GM19099 (cell line): ENCODE data around the gene ZDHHC3.

Experiments used
- POLR2A ChIP-seq: IDR thresholded peaks from 3 replicates; pipeline ENCODE4 v1.6.1; 2011; ENCODE audit warnings: low read depth; ENCODE audit not compliant: insufficient read length; ENCODE audit errors: extremely low read depth

Gene ZDHHC3

DNA sequence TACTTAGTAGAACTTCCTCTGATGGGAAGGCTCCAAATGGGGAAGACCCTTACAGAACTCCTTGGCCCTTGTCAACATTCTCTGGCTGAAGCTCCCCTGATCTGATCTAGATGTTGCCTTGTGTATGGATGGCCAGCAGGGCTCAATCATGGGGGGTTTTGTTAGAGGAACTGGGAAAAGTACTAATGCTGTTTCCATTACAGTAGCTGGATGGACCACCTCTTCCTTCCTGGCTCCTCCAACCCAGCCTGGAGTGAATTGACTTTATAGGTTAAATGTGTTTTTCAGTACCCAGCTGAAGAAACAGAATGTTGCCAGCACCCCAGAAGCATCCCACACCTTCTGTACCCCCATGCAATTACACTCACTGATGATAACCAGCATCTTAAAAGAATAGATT is 27.4 kb upstream of the ZDHHC3 start:
- no peak for TF ChIP-seq POLR2A

DNA sequence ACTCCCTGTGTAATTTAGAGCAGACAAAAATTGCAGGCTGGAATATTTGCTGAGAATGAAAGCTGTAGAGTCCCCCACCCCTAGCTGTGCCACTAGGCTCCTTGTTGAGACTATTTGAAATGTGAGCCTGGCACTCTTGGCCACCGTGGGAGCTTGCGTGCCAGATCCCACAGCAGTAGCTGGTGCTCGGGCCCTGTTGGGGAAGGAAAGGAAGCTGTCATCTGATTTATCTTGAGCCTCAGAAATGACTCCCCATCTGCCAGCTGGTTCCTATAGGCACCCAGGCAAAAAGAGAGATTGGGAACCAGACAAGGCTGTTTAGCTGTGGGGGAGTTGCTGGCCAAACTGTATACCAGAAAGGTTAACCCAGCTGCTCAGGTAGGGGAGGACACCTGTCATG is 26.7 kb upstream of the ZDHHC3 start:
- TF ChIP-seq POLR2A = no peak

DNA sequence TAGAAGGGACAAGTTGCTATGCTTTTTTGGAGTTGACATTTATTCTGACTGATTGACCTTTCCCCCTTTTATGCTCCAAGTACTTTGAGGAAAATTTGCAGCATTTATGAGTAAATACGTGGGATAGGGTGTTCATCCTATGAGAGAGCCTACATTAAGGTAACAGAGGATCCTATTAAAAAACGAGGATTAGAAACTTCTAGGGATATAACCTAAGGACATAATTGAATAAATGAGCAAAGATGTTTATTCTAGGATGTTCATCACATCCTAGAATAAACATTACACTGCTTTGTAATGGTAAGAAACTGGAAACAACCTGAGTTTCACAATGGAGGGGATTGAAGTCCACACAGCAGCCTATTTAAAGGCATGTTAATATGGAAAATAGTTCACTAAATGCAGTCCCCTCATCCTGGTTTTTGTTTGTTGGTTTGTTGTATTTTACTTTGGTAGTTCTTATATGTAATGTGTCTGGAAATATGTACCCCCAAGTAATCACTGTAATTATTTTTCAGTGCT is 26.2 kb upstream of the ZDHHC3 start:
- TF ChIP-seq POLR2A = no peak

DNA sequence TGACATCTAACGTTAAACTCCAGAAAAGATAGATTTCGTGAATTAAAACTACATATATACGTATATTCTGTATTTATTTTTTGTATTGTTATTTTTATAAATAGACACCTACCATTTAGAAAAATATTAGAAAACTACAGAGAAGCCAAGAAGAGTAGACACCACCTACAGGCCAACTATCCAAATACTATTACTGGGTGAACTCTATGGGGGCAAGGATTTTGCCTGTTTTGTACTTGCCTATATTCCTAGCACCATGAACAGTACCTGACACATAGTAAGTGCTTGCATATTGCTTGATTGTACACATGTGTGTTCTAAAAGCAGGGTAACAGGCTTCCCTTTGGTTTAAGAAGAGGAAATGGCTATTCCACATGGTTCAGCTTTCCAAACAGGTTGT is 25.8 kb upstream of the ZDHHC3 start:
- TF ChIP-seq POLR2A = no peak

DNA sequence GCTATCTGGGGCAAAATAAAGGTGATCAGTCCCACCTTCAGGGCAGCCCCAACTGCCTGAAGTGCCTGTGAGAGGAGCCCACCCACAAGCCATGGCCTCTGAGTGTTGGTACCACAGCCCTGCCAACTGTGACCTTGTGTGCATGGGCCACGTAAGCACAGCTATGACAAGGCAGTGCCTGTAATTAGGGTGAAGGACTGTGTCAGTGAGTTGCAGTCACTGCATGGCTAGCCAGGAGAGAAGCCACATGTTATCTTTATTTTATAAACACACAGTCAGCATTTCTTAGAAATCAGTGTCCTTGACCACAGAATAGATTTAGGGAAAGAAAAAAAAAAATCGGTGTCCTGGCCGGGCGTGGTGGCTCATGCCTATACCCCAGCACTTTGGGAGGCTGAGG is 24.8 kb upstream of the ZDHHC3 start:
- TF ChIP-seq POLR2A = no peak

DNA sequence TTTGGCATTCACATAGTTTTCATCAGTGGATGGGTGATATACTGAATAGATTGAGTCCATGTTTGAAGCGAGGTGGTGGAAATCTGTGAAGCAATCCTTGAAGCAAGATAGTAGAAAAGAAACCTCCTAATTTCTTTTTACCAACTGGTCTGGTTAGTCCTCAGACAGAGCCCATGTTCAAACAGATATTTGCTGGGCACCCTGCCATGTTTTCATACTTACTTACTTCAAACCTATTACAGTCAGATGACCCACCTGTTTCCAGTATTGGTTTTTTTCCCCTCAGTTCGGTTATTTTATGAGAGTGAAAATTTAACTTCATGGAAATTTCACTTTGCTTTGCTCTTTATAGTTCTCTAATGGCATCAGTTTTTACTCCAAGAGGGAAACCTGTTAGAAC is 23.8 kb upstream of the ZDHHC3 start:
- no peak for TF ChIP-seq POLR2A

DNA sequence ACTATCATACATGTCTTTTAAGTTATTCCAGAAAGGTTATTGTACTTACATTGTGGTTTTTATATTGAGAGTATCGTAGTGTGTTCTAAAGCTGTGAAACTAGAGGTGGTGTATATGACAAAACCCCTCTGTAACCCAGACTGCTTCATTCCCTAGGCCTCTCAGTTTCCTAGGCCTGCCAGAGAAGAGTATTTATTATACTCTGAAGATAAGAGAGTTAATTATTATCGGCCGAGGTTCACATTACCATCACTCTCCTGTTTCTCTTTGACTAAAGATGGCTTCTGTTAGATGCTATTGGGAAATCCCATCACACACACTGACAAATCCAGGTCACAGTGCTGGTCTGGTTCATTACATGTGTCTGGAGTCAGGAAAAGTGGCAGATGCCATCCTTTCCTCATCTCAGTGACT is 20.6 kb upstream of the ZDHHC3 start:
- no peak for TF ChIP-seq POLR2A

DNA sequence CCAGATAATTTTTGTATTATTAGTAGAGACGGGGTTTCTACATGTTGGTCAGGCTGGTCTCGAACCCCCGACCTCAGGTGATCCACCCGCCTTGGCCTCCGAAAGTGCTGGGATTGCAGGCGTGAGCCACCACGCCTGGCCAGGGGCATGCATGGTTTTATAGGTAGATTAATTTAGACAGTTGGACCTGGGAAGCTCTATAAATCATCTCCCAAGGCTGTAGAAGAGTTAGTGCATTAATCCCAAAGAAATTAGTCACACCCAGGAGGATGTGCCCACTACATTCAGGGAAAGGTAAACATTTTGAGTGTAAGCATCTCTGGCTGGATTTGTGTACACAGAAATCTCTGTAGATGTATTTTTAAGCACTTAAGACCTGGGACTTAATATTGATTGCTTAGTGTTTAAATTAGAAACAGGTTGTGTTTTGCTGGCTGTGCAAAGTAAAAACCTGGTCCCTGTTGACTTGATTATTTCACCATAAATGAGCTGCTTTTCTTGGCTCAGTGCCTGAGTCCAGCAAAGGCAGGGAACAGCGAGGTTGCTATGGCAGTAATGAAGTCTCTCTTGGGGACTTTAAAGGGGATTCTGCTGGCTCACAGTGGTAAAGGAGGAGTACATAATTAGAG is 19.3 kb upstream of the ZDHHC3 start:
- TF ChIP-seq POLR2A = no peak

DNA sequence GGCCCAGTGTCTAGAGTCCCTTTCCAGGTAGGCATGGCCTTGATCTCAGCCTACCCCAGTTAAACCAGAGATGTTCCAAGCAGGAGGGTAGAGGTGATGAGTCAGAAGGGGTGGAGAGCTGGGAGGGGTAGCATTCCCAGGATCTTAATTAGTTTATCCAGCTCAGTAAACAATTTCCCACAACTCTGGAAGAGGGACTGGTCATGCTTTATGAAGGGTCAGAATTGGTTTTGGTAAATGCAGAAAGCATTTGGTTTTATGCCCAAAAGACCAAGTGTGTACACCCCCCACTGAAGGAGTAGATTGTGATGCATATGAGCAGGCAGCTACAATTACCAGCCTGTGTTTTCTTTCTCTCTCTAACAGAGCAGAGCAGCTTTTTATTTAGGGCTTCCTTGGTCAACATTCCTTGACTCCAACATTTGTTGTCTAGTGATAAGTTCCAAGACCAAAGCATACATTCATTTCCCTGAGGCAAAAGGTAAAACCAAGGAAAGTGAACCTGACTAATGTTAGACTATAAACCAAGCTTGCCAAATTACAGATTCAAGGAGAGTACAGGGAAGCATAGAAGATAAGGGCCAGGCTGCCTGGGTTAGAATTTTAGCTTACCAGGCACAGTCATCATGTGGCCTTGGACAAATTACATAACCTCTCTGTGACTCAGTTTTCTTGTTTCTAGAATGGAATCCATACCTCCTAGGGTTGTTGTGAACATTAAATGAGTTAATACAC is 17.7 kb upstream of the ZDHHC3 start:
- TF ChIP-seq POLR2A = no peak

DNA sequence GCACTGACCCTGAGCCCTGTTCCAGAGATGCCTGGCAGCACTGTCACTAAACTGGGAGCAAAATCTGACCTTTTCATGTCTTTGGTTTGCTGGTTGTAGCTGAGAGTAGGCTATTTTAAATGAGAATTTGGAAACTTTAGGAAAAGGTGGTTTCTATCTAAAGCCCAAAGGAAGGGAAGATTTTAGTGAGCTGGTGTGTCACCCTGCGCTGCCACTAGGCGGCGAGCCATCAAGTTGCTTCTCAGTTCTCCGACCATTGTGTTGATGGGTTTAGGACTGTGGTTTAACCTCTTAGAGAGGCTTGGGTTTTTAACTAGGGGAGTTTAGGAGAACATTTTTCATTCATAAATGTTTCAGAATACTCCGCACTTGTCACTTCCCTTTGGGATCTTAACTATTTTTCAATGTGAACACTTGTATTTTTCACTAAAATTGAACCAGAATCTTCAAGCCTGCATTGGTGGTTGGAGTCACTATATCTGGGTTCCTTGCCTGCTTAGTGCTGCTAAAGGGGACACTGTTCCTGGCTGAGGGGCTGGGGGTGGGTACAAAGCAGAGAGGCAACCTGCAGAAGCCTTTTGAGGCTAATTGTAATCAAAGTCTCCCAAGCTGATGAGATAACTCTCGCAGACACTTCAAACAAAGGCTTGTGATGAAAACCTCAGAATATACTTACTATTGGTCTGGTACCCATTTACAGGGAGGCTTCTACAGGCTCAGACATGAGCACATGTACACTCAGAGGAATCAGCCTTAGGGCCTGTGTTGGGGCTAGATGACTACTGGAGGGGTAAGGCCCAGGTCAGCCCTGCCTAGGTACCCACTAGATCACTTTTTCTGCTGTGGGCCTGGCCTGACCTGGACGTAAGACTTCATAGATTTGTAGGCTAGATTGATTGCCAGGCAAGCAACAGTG is 16.8 kb upstream of the ZDHHC3 start:
- no peak for TF ChIP-seq POLR2A

DNA sequence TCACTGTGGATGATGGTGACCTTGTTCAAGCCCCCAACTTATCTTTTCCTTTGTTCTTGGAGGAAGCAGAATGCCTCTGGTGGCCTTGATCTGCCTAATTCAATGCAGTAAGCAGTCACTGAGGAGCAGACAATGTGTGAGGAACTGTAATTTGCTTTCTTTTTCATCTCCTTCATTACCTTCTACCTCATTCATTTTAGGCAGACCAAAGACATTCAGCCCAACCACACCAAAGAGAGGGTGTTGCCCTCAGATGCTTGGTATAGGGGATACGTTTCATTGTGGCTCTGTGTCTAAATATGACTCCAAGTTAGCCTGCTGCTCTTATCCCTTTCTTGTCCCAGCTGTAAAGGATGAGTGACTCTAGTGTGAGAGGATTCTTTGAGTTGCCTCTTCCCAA is 15.4 kb upstream of the ZDHHC3 start:
- no peak for TF ChIP-seq POLR2A

DNA sequence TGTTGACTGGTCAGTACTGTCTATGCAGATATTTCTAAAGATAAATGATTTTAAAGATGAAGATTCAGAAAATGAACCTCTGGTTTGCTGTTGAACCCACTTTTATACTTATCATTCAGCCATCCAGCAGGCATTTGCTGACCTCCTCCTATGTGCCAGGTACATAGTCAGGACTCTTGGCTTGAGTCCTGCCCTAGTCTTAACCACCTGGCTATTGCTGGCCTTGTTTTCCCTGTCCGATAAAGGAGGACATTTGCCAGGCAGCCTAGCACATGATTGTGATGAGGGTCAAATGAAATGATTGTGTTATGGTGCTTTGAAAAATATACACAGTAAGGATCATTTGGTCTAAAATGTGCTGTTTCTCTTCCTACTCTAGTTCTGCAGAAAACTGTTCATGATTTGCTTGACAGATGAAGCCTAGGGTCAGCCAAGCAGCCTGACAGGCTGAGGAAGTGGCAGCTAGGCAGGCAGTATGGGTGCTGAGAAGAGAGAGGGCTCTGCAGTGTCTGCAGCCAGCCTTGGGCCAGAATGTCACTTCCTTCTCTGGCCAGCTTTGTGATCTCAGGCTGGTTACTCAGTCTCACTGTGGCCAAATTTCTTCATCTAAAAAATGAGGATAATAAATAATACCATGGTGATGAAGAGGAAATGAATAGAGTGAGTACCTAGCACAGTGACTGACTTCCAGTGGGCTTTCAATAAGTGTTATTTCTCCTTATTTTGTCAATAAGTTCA is 13.8 kb upstream of the ZDHHC3 start:
- no peak for TF ChIP-seq POLR2A

DNA sequence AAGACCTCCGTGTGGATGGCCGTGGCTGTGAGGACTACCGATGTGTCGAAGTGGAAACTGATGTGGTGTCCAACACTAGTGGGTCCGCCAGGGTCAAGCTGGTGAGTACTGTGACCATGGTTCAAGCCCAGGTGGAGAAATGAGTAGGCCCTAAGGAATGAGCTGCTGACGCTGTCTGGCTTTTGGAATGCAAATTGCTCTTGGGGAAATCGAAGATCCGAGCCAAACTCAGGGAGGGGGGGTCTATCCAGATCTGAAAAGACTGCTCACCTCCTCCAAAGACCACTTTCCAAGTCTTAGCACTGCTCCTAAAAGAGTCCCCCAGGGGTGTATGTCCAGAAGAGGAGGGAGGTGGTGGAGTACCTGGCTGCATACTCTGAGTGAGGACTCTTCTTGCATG is 13.2 kb upstream of the ZDHHC3 start:
- no peak for TF ChIP-seq POLR2A

DNA sequence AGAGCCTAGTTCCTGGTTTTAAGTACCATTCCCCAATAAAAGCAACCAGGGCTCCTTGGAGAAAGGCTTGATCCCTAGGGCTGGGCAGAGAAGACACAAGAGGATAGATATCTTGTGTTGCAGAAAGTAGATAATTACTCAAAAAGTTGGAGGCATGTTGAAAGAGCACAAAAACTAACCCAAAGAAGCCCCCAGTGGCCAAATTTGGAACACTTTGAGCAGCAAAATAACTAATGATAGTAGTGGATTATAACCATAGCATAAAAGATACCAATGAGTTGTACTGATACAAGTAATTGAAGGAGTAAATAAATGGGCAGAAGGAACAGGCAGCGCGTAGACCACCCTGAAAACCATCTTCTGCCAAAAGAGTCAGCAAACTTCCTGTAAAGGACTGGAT is 12.1 kb upstream of the ZDHHC3 start:
- no peak for TF ChIP-seq POLR2A

DNA sequence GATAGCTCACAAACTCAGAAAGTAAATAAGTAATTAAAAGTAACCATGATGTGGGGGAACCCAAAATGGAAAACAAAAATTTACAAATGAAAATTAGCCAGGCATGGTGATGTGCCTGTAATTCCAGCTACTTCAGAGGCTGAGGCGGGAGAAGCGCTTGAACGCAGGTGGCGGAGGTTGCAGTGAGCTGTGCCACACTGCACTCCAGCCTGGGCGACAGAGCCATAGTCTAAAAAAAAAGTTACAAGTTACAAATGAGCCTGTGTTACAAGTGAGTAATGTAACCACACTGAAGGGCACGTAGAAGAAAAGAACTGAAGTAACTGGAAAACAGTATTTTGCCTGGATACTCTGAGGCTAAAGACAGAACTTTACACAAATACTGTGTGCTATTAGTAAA is 11.4 kb upstream of the ZDHHC3 start:
- TF ChIP-seq POLR2A = no peak
